Islet precursor cell (in vitro differentiated cells): ENCODE data around the gene DPF3.

Experiments used
- DNase-seq: peaks from one replicate; pipeline ENCODE4 v3.0.0-alpha.2; 2018

Gene DPF3

DNA sequence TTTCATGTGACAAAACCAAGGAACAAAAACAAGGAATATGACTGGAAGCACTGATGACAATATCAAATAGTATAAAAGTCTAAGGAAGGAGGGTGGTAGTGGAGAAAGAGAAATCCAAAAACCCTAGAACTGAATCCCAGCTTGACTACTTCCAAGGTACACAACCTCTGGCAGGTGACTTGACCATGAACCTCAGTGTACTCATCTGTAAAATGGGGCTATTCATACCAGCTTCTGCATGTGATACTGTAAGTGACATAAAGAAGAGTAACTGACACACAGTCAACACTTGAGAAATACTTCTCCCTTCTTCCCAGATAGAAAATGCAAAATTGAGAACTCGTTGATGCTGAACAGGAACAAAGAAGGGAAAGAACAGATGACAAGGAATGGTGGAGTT, 10.3 kb upstream of the DPF3 start:
- no peak for DNase-seq

DNA sequence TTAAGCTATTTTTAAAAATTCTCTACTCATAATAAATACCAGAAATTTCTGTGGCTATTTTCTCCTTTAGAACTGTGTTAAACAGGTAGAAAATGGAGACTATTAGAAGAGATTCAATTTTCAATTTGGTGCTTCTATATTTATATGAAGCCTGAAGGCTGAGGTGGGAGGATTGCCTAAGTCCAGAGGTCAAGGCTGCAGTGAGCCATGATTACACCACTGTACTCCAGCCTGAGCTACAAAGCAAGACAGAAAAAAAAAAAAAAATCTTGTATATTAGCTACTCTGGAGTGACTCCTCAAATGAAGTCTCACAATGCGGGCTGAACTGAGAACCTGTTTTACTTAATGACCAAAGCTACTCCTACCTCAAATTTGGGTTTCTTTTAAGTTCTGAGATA, 9.8 kb upstream of the DPF3 start:
- no peak for DNase-seq

DNA sequence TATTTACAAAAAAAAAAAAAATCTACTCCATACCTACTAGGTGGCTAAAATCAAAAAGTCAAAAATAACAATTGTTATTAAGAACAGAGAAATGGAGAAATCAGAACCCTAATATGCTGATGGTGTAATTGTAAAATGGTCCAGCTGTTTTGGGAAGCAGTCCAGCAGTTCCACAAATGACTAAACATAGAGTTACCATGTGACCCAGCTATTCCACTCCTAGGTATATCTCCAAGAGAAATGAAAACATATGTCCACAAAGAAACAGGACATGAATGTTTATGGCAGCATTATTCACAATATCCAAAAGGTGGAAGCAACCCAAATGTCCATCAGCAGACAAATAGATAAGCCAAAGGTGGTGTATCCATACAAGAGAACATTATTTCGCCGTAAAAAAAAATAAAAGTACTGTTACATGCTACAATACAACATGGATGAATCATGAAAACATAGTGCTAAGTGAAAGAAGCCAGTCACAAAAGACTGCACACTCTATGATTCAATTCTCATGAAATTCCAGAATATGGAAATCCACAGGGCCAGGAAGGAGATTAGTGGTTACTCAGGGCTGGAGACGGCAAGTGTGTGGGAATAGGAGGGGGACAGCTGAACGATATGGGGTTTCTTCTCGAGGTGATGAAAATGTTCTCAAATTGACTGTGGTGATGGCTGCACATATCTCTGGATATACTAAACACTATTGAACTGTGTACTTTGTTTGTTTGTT, 9.1 kb upstream of the DPF3 start:
- DNase-seq = no peak

DNA sequence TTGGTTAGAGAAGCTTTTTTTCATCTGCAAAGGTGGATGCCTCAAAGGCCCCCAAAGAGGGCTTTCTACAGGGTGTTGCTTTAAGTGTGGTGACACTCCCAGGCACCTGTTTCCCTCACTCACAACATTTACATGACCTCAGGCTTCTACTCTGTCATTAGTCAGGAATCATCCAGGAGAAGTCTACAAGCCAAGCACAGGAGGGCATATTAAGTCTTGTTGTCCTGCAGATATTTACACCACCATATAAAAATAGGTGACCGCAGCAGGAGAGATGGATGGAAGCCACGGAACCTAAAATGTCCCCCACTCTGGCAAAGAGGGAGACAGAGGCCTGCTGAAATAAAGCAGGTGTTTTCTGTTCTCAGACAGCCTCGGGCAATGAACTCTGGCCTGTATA, 7.5 kb upstream of the DPF3 start:
- DNase-seq = no peak

DNA sequence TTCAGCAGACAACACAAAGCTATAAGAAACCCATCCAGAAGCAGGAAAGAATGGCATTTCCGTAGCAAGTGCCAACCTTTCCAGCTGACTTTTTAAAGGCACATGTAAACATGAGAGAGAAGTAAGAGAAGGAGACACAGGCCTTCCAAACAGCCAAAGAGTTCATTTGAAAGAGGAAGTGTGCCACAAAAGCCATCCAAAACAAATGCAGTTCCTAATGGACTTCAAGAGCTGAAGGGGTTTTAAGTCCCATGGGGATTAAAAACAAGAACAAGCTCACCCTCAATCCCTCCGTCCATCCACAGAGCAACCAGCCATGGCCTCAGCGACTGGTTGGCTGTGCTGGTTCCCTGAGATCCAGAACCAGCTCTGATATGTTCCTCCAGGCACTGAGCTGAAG, 4.5 kb upstream of the DPF3 start:
- DNase-seq = no peak

DNA sequence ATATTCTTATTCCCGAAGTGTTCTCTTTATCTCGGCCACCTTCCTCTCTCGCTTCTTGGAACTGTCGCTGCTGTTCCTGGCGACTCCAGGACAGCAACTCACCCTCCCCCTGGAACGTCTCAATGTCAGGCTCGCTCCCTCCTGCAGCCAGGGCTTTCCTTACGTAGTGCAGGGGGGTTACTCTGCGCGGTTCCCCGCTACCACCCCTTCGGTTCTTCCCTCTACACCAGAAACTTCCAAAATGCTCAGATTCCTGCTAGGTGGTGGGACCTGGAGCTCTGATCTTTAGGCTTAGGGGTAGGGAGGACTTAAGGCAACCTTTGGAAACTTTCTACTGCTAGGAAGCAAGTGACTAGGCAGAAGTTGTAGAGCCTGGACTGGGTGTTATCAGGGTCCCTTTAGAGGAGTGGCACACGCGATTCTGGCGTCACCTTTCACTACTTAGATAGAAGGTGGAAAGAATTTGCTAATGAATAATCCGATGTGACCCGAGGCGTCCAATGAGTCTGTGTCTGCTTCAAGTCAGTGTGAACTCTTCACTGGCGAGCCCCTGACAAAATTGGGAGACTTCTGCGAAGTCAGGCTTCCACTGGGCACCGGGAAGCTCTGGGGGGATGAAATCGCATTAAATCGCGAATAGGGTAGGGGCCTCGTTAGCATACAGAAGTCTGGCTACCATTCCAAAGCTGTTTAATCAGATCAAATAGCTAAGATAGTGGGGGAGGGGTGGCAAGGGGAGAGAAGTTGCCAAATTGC, 900 bp upstream of the DPF3 start:
- DNase-seq = peak; percentile 71

DNA sequence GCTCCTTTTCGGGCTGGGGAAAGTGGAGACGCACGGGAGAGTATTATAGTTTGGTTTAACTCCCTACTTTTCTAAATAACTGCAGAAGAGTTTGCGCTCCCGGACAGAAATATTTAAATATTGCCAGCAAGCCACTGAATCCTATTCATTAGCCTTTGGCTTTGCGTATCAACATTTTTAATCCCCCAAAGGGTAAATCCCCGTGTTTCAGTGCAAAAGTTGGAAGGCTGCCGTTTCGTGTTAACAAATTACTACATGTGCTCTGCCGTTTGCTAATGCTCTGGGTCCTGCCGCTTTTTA, 372 bp upstream of the DPF3 start:
- DNase-seq = no peak

DNA sequence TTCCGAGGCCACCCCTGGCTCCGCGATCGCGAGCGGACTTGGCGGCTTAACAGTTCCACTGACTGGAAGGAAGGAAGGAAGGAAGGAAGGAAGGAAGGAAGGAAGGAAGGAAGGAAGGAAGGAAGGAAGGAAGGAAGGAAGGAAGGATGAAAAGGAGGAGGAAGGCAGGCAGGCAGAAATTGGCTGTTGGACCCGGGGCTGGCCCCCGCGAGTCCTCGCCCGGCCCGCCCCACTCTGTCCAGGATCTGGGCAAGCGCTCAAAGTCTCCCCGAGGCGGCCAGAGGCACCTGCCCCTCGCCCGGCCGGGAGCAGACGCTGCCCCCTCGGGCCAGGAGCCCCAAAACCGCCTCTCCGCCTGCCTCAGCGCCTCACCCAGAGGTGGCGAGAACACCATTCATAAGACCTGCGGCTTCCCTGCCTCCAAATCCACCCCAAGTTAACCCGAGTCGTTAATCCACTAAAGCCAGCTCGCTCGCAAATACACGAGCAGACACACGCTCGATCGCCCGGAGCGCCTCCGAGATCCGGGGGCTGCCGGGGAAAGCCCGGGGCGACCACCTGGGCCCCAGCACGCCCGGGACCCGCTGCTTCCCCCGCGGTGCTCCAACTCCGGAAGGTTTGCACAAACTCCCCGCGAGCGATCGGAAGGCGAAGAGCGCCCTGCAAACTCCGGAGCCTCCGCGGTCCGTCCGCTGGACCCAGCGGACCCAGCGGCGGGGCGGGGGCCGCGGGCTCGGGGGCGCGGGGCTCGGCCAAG, 844 bp downstream of the DPF3 start:
- peak; percentile 64 for DNase-seq

DNA sequence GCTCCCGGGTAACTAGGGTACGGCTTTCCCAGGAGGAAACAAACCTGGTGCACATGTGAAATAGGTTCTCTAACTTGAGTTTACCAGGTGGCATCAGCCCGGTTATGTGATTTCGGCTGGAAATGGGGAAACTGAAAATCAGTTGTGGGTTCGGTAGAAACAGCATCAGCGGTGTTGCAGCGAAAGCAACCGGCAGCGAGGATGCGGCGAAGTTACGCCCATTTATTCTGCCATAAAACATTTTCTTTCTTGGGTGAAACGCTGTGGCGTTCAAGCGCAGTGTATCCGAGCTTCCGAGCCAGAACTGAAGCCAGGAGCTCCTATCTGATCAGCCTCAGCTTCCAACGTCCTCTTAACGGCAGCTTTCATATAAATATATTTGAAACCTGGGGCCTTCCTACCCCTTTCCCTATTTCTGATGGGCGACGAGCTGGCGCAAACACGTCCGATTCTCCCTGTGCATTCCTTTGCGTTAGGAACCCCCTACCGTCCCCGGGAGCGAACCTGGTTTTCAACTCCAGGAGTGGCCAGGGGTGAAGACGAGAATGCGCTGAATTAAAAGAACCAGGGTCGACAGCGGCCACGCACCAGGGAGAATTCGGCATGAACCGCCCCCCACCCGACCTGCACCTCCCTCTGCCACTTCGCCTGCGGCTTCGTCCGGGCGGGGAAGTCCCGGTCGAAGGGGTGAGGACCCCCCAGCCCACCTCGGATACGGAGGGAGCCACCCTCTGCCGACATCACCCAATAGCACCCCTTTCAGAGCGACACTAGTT, 1.6 kb downstream of the DPF3 start:
- DNase-seq = peak; percentile 62

DNA sequence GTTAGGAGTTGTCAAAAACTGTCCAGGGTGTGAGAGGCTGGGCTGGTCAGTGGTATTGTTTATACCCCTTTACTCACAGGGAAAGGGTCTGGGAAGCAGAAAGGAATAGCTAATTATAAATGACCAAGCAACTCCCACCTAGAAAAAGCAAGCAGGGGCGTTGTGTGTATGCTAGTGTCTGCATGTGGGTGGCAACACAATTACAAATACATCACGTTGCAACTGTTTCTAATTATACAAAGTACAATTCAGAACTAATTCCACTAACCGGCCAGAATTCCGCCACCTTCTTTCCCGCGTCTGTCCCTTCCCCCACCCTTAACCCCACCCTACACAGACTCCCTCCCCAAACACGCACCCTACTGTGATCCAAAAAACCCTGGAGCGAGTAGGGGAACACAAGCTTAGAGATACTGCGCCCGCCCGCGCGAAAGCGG, 2.2 kb downstream of the DPF3 start:
- DNase-seq = no peak

DNA sequence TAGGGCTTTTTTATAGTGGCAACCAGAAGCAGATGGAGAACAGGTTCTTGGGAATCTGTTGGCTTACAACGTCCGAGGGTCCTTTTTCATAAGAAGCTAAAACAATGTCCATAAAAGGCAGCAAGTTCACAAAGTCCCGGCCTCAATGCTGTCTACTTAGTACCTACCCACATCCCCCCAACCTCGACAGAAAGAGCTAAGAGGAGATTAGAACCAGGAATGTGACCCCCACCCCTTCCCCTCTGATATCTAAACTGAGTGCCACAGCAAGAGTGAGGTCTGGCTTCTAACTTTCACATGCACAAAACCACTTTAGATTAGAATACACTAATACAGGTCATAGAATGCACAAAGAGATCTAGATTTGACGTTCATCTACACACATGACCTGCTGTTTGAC, 4.5 kb downstream of the DPF3 start:
- DNase-seq = no peak

DNA sequence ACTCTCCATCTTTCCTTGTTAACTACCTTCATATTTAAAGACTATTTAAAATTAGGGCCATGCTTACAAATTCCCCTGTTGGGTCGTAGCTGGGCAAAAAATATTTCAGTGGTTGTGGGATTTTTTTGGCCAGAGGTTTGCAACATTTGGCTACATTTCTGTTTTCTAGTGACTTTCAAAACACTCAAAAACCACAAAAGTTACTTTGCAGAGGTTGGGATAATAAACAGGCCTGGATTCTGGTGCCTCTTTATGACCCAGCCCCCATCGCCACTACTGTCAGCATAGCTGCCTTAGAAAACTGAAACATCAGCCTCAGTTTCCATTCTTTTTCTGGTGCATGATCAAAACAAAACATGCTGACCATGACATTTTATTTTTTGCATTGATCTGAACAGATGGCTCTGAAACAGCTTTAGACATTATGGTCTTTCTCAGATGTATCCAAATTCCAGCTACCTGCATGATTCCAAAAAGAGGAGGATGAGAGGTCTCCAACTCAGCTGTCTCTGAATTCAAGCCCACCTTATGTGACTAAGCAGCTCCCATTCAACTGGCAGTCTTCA, 5.2 kb downstream of the DPF3 start:
- DNase-seq = no peak

DNA sequence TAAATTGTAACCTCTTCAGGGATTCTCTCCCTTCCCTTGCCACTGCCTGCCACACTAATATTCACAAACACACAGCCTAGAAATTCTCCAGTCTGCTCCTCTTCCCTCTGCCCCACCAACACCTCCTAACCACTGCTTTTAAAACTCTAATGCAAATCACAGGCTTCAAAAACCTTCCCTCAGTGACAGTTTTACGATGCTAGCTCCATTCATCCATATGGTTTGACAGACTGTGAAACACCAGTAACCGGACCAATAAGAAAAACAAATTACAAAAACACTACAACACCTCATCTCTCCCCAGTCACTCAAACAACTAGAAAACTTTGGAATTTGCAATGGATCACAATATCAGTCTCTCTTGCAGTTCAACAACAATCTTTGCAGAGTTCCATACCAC, 5.7 kb downstream of the DPF3 start:
- no peak for DNase-seq

DNA sequence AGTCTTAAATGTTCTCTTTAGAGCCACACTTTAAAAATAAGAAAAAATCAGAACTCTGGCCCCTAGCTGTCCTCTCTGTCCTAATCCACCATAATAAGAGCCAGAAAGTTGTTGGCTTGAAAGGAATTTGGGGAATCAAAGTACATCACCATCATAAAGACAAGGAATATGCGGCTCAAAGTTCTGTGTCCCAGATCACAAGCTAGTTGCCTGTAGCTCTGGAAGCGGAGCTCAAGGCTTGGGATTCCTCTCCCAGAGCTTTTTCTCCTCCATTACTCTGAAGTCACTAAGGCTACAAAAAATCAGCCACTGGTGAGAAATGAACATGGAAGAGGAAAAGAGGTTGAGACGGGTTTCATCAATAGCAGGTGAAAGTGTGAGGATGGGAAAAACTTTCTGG, 6.4 kb downstream of the DPF3 start:
- DNase-seq = no peak

DNA sequence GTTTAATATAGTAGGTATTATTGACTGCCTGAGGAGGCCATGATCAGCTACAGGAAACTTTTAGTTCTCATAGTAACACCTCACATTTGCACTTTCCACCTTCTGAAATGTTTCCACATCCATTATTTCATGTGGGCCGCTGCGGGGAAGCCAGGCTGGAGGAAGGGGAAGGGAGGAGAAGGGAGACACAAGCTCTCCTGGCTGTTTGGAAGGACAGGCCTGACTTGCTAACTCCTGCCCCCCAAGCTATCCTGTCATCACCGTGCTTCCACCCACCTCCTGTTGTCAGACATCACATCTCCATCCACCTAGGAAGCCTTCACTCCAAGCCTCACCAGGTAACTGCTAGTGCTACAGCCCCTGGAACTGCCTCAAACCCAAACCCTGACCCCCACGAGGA, 9.5 kb downstream of the DPF3 start:
- no peak for DNase-seq

DNA sequence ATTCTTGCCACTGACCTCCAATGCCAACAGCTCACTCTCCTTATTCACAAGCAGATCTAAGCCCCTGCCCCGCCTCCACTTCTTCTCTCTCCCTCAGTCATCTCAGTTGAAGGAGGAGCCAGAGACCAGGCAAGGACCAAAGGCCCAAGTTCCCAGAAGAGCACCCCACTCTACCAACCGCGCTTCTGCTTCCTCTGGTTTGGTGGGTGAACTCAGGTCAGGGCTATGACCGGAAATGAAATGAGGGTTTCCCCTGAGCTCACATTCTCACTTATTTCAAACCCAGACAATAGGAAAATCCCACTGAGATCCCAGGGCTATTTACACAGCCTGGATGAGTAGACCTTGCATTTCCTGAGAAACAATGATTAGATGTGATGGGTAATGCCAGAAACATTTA, 9.9 kb downstream of the DPF3 start:
- no peak for DNase-seq

DNA sequence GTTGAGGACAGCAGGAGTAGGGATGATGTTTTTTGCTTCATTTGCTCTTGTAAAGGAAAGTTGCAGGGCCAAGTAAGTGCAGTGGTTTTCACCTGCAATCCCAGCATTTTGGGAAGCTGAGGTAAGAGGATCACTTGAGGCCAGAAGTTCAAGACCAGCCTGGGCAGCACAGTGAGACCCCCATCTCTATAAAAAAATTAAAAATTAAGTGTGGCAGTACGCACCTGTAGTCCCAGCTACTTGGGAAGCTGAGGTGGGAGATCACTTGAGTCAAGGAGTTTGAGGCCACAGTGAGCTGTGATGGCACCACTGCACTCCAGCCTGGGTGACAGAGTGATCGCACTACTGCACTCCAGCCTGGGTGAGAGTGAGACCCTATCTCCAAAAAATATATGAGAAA, 10.8 kb downstream of the DPF3 start:
- DNase-seq = no peak

DNA sequence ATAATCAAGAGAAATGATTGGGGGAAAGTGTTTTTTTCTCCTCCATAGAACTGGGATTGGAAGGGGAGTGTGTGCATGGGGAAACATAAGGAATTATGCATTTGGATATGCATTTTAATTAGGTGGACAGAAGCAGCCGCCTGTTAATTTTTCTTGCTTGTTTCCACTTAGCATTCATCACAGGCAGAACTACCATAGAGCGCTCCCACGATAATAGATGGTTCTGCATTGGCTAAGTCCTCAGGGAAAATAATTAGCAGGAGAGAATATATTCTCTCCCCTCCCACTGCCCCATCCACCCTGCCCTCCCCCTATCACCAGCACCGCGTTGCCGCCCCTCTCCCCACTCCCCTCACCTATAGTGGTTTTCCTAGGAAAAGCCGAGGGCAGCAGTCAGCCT, 11.4 kb downstream of the DPF3 start:
- DNase-seq = no peak

DNA sequence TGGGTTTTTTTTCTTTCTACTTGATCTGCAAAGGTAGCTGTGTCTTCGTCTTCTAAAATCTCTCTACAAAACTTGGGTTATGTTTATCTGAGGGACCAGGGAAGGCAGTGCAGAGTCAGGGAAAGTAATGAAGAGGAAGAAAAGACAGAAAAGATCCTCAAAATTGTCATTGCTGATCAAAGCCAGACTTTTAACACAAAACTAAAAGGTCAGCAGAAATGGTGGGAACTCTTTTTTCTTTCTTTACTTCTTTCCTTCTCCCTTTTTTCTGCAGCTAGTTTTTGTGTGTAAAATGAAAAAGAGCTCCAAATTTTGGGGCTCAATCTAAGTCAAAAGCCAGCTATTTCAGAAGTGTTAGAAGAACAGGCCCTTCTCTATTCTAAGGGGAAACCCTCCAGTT, 11.9 kb downstream of the DPF3 start:
- DNase-seq = no peak

DNA sequence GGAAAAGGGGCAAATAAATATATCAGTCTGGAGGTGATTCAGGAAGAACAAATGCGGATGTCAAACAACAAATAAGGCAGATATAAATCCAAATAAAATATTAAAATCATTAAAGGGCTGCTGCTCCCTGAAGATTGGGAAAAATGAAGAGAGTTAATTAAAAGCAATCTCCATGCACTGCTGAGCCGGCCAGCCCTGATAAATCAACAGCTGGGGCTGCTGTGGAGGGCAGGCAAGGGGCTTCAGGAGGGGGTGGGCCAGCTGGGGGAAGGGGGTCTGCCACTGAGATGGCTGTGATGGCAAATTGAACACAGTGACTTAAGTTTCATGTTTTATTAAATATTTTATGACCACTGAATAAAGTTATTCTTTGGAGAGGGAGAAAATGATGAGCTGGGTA, 12.4 kb downstream of the DPF3 start:
- DNase-seq = no peak

DNA sequence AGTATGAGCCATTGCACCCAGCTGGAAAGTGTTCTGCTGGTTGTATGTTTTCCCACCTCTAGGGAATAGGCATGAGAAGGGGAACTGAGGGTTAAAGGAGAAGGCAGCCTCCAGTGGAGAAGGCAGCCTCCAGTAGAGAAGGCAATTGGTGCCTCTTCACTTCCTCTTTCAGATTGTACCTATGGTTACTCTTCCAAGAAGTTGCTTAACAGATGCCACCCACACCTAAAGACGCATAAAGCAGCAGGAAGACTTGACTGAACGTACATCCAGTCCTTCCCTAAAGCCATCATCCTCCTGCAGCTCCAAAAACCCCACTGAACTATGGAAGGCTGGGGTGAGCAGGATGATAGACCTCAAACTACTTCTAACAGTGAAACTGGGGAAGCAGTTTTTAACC, 13.1 kb downstream of the DPF3 start:
- no peak for DNase-seq

DNA sequence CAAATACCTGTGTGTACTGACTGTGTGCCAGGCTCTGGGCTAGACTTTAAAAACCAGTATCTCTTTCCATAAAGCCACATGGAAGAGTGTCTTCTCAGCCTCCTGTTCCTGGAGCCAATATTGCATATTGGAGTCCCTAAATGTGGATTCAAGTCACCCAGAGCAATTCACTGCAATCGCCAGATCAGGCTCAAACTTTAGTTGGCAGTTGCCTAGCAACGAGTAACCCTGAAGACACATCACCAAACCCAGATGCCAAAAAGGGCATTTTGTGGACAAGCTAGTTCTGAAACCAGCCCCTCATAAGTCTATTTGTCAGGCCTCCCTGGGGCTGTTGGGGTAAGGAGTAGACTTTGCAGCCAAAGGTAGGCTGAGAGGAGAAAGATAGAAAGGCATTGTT, 13.7 kb downstream of the DPF3 start:
- DNase-seq = no peak

DNA sequence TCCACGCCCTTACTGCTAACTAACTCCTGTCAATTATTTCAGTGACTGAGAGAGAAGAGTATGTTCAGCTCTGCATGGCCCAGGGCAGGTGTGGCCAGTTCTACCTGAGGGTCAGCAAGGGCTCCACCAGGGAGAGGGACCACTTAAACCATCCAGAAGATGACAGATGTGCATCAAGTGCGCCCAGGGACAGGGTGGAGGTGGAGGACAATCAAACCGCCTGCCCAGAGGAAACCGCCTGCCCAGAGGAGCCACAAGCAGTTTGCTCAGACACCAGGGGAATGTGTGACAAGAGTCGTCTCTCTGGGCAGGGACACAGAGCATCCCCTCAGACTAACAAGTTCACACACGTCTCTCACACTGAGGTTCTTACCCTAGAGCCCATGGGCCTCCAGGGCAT, 14.5 kb downstream of the DPF3 start:
- DNase-seq = no peak
